HCT116 (cell line): ENCODE results near the gene THSD7B. TPM values are rescaled to one million over a fixed set of nuclear protein-coding genes. Genes with fewer than 3 reads are reported as not detected.

Experiments
- ATAC-seq: fragments of 200-7000 bp; cut with Tn5 transposase; 2 replicates; pipeline ENCODE4 v1.9.1; 2020; ENCODE audit warnings: mild to moderate bottlenecking, moderate library complexity
- BruUV-seq: library from RNA; stranded (reverse); fragments of 400-500 nt; replicated peaks from 2 replicates; lab custom pipeline; 2021; lab: Mats Ljungman, UMichigan
- CTCF ChIA-PET: fragments of 300-600 bp; sonication (Branson Sonifier 250); formaldehyde crosslinking; loops from one replicate; lab custom pipeline; 2021; ENCODE audit warnings: antibody characterized with exemption; lab: Charles Lee
- POLR2A ChIA-PET: fragments of 300-600, 350-600 bp; sonication (Branson Sonifier 250); formaldehyde crosslinking; loops from one replicate; lab custom pipeline; 2021; ENCODE audit warnings: antibody characterized with exemption; lab: Charles Lee
- RAD21 ChIA-PET, 2 experiments: fragments of 300-600 bp; sonication (Branson Sonifier 250); formaldehyde crosslinking; loops; one replicate each; lab custom pipeline; 2023; ENCODE audit warnings: low total read pairs in 2 of 2; ENCODE audit not compliant: uncharacterized antibody in 2 of 2, unreplicated experiment in 2 of 2, low non-redundant PET in 1 of 2; lab: Charles Lee
- DNase-seq: peaks from one replicate; pipeline ENCODE4 v3.0.0-alpha.2; 2010; ENCODE audit warnings: low read depth, low spot score
- H2AFZ ChIP-seq: fragments of 200-600 bp; shearing (Covaris generic), sonication (generic); 2 replicates; pipeline ENCODE4 v1.6.1; 2017; ENCODE audit warnings: low read depth, mixed run types, mixed read lengths, antibody characterized with exemption, low read length; ENCODE audit not compliant: poor library complexity, severe bottlenecking
- H3K27ac ChIP-seq: 2 replicates; pipeline ENCODE4 v1.5.1; 2012; ENCODE audit warnings: low read depth, low read length
- H3K27me3 ChIP-seq: fragments of 200-600 bp; sonication (generic); 2 replicates; pipeline ENCODE4 v1.6.1; 2016; ENCODE audit warnings: mixed run types, low read length, mixed read lengths; ENCODE audit not compliant: insufficient read depth
- H3K36me3 ChIP-seq, 2 experiments: fragments of 200-500 bp in 1 of 2; fragments of 200-600 bp in 1 of 2; sonication (Bioruptor generic) in 1 of 2; sonication (generic) in 1 of 2; 2 replicates each; pipeline versions ENCODE4 v1.5.1 to v1.6.1; 2014 to 2016; ENCODE audit warnings: low read length in 2 of 2, inconsistent platforms in 1 of 2, mixed read lengths in 1 of 2, mixed run types in 1 of 2; ENCODE audit not compliant: insufficient read depth in 2 of 2, control insufficient read depth in 1 of 2
- H3K4me1 ChIP-seq, 2 experiments: fragments of 200-600 bp in 1 of 2; sonication (generic) in 1 of 2; 2 replicates each; pipeline versions ENCODE4 v1.5.1 to v1.6.1; 2012 to 2017; ENCODE audit warnings: low read length in 2 of 2, inconsistent platforms in 1 of 2, mild to moderate bottlenecking in 1 of 2, mixed read lengths in 1 of 2, mixed run types in 1 of 2, moderate library complexity in 1 of 2; ENCODE audit not compliant: insufficient read depth in 2 of 2, control insufficient read depth in 1 of 2
- H3K4me2 ChIP-seq: fragments of 200-600 bp; sonication (generic); 2 replicates; pipeline ENCODE4 v1.6.1; 2017; ENCODE audit warnings: mixed run types, low read length, mixed read lengths
- H3K4me3 ChIP-seq, 2 experiments: fragments of 200-600 bp in 1 of 2; sonication (generic) in 1 of 2; replicated peaks in 1 of 2; 2 replicates each; pipeline ENCODE4 v1.5.1; 2011 to 2016; ENCODE audit warnings: low read length in 2 of 2, control low read depth in 1 of 2, low read depth in 1 of 2, mild to moderate bottlenecking in 1 of 2, mixed read lengths in 1 of 2, mixed run types in 1 of 2
- H3K79me2 ChIP-seq: fragments of 200-600 bp; sonication (generic); 2 replicates; pipeline ENCODE4 v1.6.1; 2017; ENCODE audit warnings: mild to moderate bottlenecking, mixed run types, low read length, moderate library complexity, mixed read lengths; ENCODE audit not compliant: insufficient read depth
- H3K9ac ChIP-seq: fragments of 200-600 bp; sonication (generic); 2 replicates; pipeline ENCODE4 v1.6.1; 2016; ENCODE audit warnings: low read length, mixed read lengths
- H3K9me2 ChIP-seq: fragments of 200-600 bp; sonication (generic), shearing (Covaris generic); 2 replicates; pipeline ENCODE4 v1.6.1; 2017; ENCODE audit warnings: mixed run types, mild to moderate bottlenecking, moderate library complexity; ENCODE audit not compliant: insufficient read depth
- H3K9me3 ChIP-seq, 2 experiments: fragments of 200-500 bp in 1 of 2; fragments of 200-600 bp in 1 of 2; sonication (Bioruptor generic) in 1 of 2; sonication (generic) in 1 of 2; 2 replicates each; pipeline ENCODE4 v1.6.1; 2014 to 2017; ENCODE audit warnings: low read length in 2 of 2, mixed read lengths in 2 of 2, inconsistent platforms in 1 of 2, low read depth in 1 of 2, mild to moderate bottlenecking in 1 of 2, mixed run types in 1 of 2, moderate library complexity in 1 of 2; ENCODE audit not compliant: control insufficient read depth in 1 of 2, insufficient read depth in 1 of 2
- H4K20me1 ChIP-seq: fragments of 200-600 bp; sonication (generic), shearing (Covaris generic); 2 replicates; pipeline ENCODE4 v1.6.1; 2017; ENCODE audit warnings: mixed run types, mild to moderate bottlenecking, moderate library complexity; ENCODE audit not compliant: insufficient read depth
- CBX3 ChIP-seq: IDR thresholded peaks from 2 replicates; pipeline ENCODE4 v1.6.1; 2012; ENCODE audit warnings: low read depth
- CTCF ChIP-seq, 3 experiments: fragments of 200-600 bp in 1 of 3; sonication (generic) in 1 of 3; IDR thresholded peaks in 2 of 3; conservative IDR thresholded peaks in 1 of 3; 2 replicates each; pipeline ENCODE4 v1.5.1; 2012 to 2017; ENCODE audit warnings: low read depth in 2 of 3, low read length in 2 of 3, antibody characterized with exemption in 1 of 3, borderline replicate concordance in 1 of 3, control low read depth in 1 of 3, mild to moderate bottlenecking in 1 of 3, mixed read lengths in 1 of 3, mixed run types in 1 of 3, moderate library complexity in 1 of 3; ENCODE audit not compliant: insufficient read depth in 1 of 3
- EGR1 ChIP-seq: IDR thresholded peaks from 2 replicates; pipeline ENCODE4 v1.6.1; 2012; ENCODE audit warnings: low read depth
- EZH2 ChIP-seq: fragments of 200-600 bp; sonication (generic); IDR thresholded peaks from 2 replicates; pipeline ENCODE4 v1.6.1; 2017; ENCODE audit warnings: antibody characterized with exemption, mixed run types
- EZH2phosphoT487 ChIP-seq: fragments of 200-600 bp; IDR thresholded peaks from 2 replicates; pipeline ENCODE4 v1.6.1; 2018; ENCODE audit warnings: antibody characterized with exemption, borderline replicate concordance
- FOSL1 ChIP-seq: IDR thresholded peaks from 2 replicates; pipeline ENCODE4 v1.6.1; 2012; ENCODE audit warnings: low read depth
- POLR2AphosphoS5 ChIP-seq: IDR thresholded peaks from 2 replicates; pipeline ENCODE4 v1.6.1; 2011; ENCODE audit warnings: mild to moderate bottlenecking, low read depth, low read length, moderate library complexity
- SP1 ChIP-seq: IDR thresholded peaks from 2 replicates; pipeline ENCODE4 v1.6.1; 2012; ENCODE audit warnings: low read depth
- SRF ChIP-seq: IDR thresholded peaks from 2 replicates; pipeline ENCODE4 v1.6.1; 2012; ENCODE audit warnings: low read depth
- YY1 ChIP-seq: IDR thresholded peaks from 2 replicates; pipeline ENCODE4 v1.6.1; 2011; ENCODE audit warnings: low read length, low read depth, moderate library complexity, mild to moderate bottlenecking; ENCODE audit not compliant: insufficient replicate concordance; ENCODE audit errors: extremely low read depth
- intact Hi-C: fragments of 100-400 bp; cut with micrococcal nuclease; formaldehyde crosslinking; loops from 2 replicates; pipeline ENCODE4 v1.10.0; 2022
- total RNA-seq: library from RNA; stranded (reverse); gene quantifications from one replicate; pipeline ENCODE4 v1.2.1, GENCODE V29; 2021; ENCODE audit not compliant: unreplicated experiment
- TF ChIP-seq, protein P1 (sequence below): IDR thresholded peaks from 2 replicates; pipeline ENCODE4 v1.6.1; 2011; ENCODE audit warnings: mild to moderate bottlenecking, low read length, moderate library complexity; ENCODE audit not compliant: insufficient replicate concordance; ENCODE audit errors: extremely low read depth
- TF ChIP-seq, protein P2 (sequence below): IDR thresholded peaks from 2 replicates; pipeline ENCODE4 v1.6.1; 2012
- TF ChIP-seq, protein P3 (sequence below): IDR thresholded peaks from 2 replicates; pipeline ENCODE4 v1.6.1; 2012

Gene THSD7B
- total RNA-seq, 1 experiment from 2014 or later = not detected

GRCh38 chr2:137117385-137117784 is 352.0 kb downstream of the THSD7B start:
- DNase-seq = no peak
- Histone ChIP-seq H3K4me2 (no peak overlapping the region), H3K36me3 (no peaks in the 10 kb centered on the region), H3K9ac (no peak overlapping the region), H3K9me3 (peaks cover 0 to 6% of the 10 kb centered on the region in 2 experiments; a peak in 1 of 4 replicates), H3K9me2 (no peaks in the 10 kb centered on the region), H4K20me1 (no peaks in the 10 kb centered on the region), H3K4me3 (no peak overlapping the region), H3K79me2 (no peaks in the 10 kb centered on the region), H2AFZ (no peak overlapping the region)
- ATAC-seq = no peak
- ChIA-PET CTCF (no interaction called here), POLR2A (no interaction called here), RAD21 (no interaction called here)
- BruUV-seq = no TSS peak
- intact Hi-C loops = no loop called here
- no peak for TF ChIP-seq SRF
- no peak for TF ChIP-seq SP1
- TF ChIP-seq EZH2phosphoT487 = no peak
- TF ChIP-seq, protein P1, sequence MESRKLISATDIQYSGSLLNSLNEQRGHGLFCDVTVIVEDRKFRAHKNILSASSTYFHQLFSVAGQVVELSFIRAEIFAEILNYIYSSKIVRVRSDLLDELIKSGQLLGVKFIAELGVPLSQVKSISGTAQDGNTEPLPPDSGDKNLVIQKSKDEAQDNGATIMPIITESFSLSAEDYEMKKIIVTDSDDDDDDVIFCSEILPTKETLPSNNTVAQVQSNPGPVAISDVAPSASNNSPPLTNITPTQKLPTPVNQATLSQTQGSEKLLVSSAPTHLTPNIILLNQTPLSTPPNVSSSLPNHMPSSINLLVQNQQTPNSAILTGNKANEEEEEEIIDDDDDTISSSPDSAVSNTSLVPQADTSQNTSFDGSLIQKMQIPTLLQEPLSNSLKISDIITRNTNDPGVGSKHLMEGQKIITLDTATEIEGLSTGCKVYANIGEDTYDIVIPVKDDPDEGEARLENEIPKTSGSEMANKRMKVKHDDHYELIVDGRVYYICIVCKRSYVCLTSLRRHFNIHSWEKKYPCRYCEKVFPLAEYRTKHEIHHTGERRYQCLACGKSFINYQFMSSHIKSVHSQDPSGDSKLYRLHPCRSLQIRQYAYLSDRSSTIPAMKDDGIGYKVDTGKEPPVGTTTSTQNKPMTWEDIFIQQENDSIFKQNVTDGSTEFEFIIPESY = no peak
- no peak for TF ChIP-seq EZH2
- no peak for TF ChIP-seq CTCF (IDR thresholded peaks at IDR 0.05 in 2 of 3, conservative IDR thresholded peaks at IDR 0.05 in 1 of 3; ENCODE audit: borderline replicate concordance in 1 of 3, insufficient read depth in 1 of 3, low read depth in 2 of 3, low read length in 2 of 3)
- TF ChIP-seq EGR1 = no peak
- TF ChIP-seq POLR2AphosphoS5 = no peak
- TF ChIP-seq, protein P2, sequence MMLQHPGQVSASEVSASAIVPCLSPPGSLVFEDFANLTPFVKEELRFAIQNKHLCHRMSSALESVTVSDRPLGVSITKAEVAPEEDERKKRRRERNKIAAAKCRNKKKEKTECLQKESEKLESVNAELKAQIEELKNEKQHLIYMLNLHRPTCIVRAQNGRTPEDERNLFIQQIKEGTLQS = no peak
- TF ChIP-seq, protein P3, sequence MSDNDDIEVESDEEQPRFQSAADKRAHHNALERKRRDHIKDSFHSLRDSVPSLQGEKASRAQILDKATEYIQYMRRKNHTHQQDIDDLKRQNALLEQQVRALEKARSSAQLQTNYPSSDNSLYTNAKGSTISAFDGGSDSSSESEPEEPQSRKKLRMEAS = no peak
- no peak for TF ChIP-seq YY1
- no peak for TF ChIP-seq CBX3
- TF ChIP-seq FOSL1 = no peak
- TF ChIP-seq, all 23 proteins: peak for 0
- Histone ChIP-seq H3K4me1 (no peaks in the 10 kb centered on the region), H3K27me3 (no peaks in the 10 kb centered on the region), H3K27ac (no peak overlapping the region)
